Esophagus squamous epithelium (tissue), 4 donors: ENCODE data around the gene CEP55.

Experiments
- POLR2A ChIP-seq, 4 donors: fragments of 450-650 bp; IDR thresholded peaks; one replicate each; pipeline ENCODE4 v1.6.1; 2017; ENCODE audit warnings: antibody characterized with exemption in 4 of 4, mild to moderate bottlenecking in 4 of 4, moderate library complexity in 3 of 4
- TF ChIP-seq, protein P1 (sequence below), 6 experiments: fragments of 450-650 bp in 4 of 6; fragments of 200-600 bp in 2 of 6; sonication (generic) in 2 of 6; IDR thresholded peaks; one replicate each; pipeline ENCODE4 v1.5.1; 2016 to 2019; ENCODE audit warnings: antibody characterized with exemption in 6 of 6, mild to moderate bottlenecking in 4 of 6, moderate library complexity in 4 of 6

- TF ChIP-seq, protein P1, sequence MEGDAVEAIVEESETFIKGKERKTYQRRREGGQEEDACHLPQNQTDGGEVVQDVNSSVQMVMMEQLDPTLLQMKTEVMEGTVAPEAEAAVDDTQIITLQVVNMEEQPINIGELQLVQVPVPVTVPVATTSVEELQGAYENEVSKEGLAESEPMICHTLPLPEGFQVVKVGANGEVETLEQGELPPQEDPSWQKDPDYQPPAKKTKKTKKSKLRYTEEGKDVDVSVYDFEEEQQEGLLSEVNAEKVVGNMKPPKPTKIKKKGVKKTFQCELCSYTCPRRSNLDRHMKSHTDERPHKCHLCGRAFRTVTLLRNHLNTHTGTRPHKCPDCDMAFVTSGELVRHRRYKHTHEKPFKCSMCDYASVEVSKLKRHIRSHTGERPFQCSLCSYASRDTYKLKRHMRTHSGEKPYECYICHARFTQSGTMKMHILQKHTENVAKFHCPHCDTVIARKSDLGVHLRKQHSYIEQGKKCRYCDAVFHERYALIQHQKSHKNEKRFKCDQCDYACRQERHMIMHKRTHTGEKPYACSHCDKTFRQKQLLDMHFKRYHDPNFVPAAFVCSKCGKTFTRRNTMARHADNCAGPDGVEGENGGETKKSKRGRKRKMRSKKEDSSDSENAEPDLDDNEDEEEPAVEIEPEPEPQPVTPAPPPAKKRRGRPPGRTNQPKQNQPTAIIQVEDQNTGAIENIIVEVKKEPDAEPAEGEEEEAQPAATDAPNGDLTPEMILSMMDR (IDR thresholded peaks at IDR 0.05), result no peak
- no peak for TF ChIP-seq POLR2A (IDR thresholded peaks at IDR 0.05)
Observed at GRCh38 chr10:93535293-93535692, 38.9 kb downstream of the CEP55 start.
